ENCODE results near the gene RRAGC. TPM values are rescaled to one million over a fixed set of nuclear protein-coding genes. Genes with fewer than 3 reads are reported as not detected.

The RRAGC gene
- polyA plus RNA-seq, 5 donors: 23.8 to 32.3 (median 28.6) TPM

- no peak for DNase-seq
Observed at GRCh38 chr1:38788341-38789336, 70.9 kb downstream of the RRAGC start.

Other genes with a start within 250 kb of the RRAGC start
- 10 to 100 TPM; 20.2 to 28.4 (median 23.8) TPM for gene MYCBP, start 13.6 kb upstream of the RRAGC start, polyA plus RNA-seq (ENCODE audit: insufficient read depth in 1 of 5, insufficient read length in 5 of 5, low replicate concordance in 1 of 5)
- under 1 TPM; 0.12 to 0.58 (median 0.49) TPM for gene GJA9, start 21.8 kb upstream of the RRAGC start, polyA plus RNA-seq (ENCODE audit: insufficient read depth in 1 of 5, insufficient read length in 5 of 5, low replicate concordance in 1 of 5)
- gene RHBDL2, start 82.1 kb upstream of the RRAGC start, polyA plus RNA-seq (ENCODE audit: insufficient read depth in 1 of 5, insufficient read length in 5 of 5, low replicate concordance in 1 of 5): 1 to 10 TPM; 1.3 to 1.7 (median 1.5) TPM
- gene AKIRIN1, start 131.5 kb upstream of the RRAGC start, polyA plus RNA-seq (ENCODE audit: insufficient read depth in 1 of 5, insufficient read length in 5 of 5, low replicate concordance in 1 of 5): 10 to 100 TPM; 52.7 to 74.5 (median 65.5) TPM
- gene NDUFS5, start 166.6 kb upstream of the RRAGC start, polyA plus RNA-seq (ENCODE audit: insufficient read depth in 1 of 5, insufficient read length in 5 of 5, low replicate concordance in 1 of 5): 100 to 1,000 TPM; 216 to 355 (median 229) TPM